ENCODE data around the gene FAM9C. TPM values are rescaled to one million over a fixed set of nuclear protein-coding genes. Genes with fewer than 3 reads are reported as not detected.

Gene FAM9C
- total and polyA plus RNA-seq, 12 donors, result 0.07 to 1.00 (median 0.29) TPM; not detected in 6

- Histone ChIP-seq H3K27ac (peak overlapping the region in 3 of 10 donors; percentile 9 to 90 (median 31)), H3K4me3 (no peak overlapping the region), H3K27me3 (peaks cover 0 to 16% (median 0%) of the 10 kb centered on the region in 7 donors), H3K36me3 (no peaks in the 10 kb centered on the region), H3K9me3 (no peaks in the 10 kb centered on the region), H3K4me1 (peaks cover 0 to 83% (median 9%) of the 10 kb centered on the region in 9 donors)
- TF ChIP-seq CTCF (IDR thresholded peaks at IDR 0.05), result no peak
- DNase-seq, result no peak
- 84% methylated on average over 11 of the region's 11 CpGs for WGBS, 2 donors
- intact Hi-C loops (cut with DNase I), result no loop called here
- no peak for ATAC-seq
These were observed 38.0 kb upstream of the FAM9C start for GRCh38 chrX:13082206-13083065.

DNA sequence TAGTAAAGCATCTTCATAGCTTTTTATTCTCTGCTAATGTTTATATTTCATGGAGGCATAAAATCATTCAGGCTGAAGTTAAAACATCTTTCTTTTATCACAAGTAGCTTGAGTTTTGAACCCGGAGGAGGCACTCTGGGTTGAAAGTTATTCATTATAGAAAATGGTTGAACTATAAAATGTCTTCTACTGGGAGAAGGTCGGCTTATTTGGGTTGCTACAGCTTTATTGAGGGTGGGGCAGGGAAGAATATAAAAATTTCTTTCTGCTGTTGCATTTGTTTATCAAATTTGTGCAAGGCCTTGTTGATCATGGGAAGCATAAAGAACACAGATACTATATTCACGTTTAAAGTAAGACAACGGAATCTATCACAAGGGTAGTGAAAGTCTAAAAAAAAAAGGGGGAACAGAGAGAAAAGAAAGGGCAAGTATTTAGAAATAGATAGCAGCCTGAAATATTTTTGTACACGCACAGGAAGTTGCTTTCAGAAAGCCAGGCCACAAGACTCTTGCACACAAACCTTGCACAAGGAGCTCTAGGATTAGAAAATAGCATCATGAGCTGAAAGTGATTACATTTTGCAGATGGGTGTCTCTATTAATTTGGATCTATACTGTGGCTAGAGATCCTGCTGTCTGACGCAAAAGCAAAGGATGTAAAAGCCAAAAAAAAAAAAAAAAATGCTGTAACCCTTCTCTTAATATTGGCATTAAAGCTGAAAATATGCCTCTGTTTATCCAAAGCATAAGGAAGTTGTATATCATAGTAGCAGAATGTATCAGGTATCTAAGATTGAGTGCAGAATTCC lies 37.2 kb upstream of the FAM9C start:
- TF ChIP-seq CTCF (IDR thresholded peaks at IDR 0.05), result no peak
- WGBS, 2 donors, result 57 to 69% methylated on average over 6 of the region's 6 CpGs
- Histone ChIP-seq H3K9me3 (no peaks in the 10 kb centered on the region), H3K36me3 (no peaks in the 10 kb centered on the region), H3K4me1 (peaks cover 0 to 83% (median 9%) of the 10 kb centered on the region in 9 donors), H3K27ac (peak overlapping the region in 5 of 10 donors; percentile 10 to 90 (median 36)), H3K4me3 (no peak overlapping the region), H3K27me3 (peaks cover 0 to 16% (median 0%) of the 10 kb centered on the region in 7 donors)
- peak in 2 of 8 donors; percentile 4 to 27 for ATAC-seq
- no peak for DNase-seq
- intact Hi-C loops (cut with DNase I), result no loop called here

DNA sequence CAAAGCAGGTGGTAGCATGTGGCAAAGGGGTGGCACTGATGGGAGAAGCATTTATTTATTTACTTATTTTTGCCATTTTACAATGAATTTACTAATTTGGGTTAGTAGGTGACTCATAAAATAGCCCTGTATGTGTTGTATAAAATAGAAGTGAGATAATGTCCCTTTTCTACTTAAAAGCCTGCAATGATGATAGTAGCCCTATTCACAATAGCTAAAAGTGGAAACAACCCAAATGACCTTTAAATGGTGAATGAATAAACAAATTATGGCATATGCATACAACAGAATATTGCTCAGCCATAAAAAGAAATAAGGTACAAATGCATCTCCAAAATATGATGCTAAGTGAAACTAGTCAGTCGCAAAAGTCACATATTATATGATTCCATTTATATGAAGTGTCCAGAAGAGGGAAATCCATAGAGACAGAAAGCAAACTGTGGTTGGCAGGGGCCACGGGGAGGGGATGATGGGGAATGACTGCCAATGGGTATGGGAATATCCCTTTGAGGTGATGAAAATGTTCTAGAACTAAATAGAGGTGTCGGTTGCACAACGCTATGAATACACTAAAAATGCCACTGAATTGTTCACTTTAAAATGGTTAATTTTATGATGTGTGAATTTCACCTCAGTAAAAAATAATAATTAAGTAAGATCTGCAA lies 35.8 kb upstream of the FAM9C start:
- no peaks in the 10 kb centered on the region for H3K36me3 ChIP-seq
- no peak for ATAC-seq
- 92 to 99% methylated on average over 4 of the region's 4 CpGs for WGBS, 2 donors
- no peak for DNase-seq
- H3K27me3 ChIP-seq, result peaks cover 0 to 16% (median 0%) of the 10 kb centered on the region in 7 donors
- no peak for TF ChIP-seq CTCF (IDR thresholded peaks at IDR 0.05)
- intact Hi-C loops (cut with DNase I), result no loop called here
- H3K4me1 ChIP-seq, result peaks cover 0 to 72% (median 9%) of the 10 kb centered on the region in 9 donors
- H3K4me3 ChIP-seq, result no peak overlapping the region
- H3K27ac ChIP-seq, result peak overlapping the region in 2 of 10 donors; percentile 84 to 90
- no peaks in the 10 kb centered on the region for H3K9me3 ChIP-seq
